Endometrial microvascular endothelial cells (primary cell): ENCODE data around the gene KCNAB2. TPM values are rescaled to one million over a fixed set of nuclear protein-coding genes. Genes with fewer than 3 reads are reported as not detected.

Source experiments
- in situ Hi-C: cut with HindIII; loops from 2 replicates; pipeline ENCODE4 v1.10.0; 2017; ENCODE audit warnings: low sequenced_read_pairs, low pct_unique_long_range_greater_than_20kb; ENCODE audit errors: inconsistent ontology term
- total RNA-seq: library from RNA; depleted of rRNA; stranded (reverse); fragments of >200 nt; gene quantifications from one replicate; pipeline ENCODE4 v1.2.3, GENCODE V29; 2015; ENCODE audit errors: inconsistent ontology term

KCNAB2 gene
- total RNA-seq, 1 donor from 2014 or later = 4.2 TPM

DNA sequence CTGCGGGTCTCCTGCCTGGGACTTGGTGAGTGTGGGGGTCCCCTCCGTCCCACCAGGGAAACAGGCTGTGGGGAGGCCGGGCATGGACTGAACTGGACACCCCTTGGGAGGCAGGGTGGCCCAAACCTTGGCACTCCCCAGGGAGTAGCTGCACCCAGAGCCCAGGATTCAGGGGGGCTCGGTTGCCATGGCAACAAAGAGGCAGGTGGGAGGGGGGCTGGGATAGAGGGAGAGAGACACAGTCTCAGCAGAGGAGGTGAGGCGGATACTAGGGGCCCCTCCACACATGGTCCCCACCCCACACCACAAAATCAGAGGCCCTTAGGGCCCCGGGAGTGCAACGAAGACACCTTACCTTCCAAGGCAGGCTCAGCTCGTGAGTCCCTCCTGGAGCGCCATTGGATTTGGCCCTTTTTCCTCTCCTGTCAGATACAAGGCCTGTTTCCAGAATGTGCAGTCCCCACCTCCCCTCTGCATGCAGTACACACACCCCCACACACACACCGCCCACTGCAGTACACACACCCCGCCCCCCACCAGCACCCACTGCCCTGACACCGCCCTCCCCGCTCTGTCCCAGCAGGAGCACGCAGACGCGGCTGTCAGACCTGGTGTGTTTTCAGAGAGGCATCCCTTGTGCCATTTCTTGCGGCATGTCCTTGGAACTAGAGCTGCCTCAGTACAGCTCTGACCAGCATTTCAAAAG lies 27.2 kb downstream of the KCNAB2 start:
- in situ Hi-C loops = loop anchor here (10.0 kb wide), 1 partner anchor 62 kb away; no protein-coding TSS in a partner anchor

DNA sequence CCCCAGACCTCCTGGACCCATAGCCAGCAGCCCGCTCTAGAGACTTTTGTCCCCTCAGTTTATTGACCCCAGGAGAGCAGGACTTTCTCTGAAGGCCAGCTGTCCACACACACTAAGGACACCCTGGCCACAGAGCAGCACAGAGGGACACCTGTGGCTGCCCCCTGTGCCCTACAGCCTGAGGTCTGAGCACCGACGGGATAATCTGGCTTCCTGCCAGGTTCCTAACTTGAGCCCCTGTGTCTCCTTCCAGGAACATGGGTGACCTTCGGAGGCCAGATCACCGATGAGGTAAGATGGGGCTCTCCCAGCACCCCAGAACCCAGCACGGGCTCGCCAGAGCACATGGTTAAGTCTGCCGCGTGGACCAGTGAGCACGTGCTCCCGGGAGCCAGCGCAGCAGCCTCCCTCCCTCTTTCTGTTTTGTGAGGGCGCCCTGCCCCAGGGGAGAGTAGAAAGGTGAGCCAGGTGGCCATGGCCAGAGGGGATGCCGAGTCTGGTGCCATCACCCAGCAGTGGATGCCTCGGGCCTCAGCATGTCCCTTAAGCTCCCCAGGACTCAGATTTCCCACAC lies 27.9 kb downstream of the KCNAB2 start:
- in situ Hi-C loops = loop anchor here (10.0 kb wide), 1 partner anchor 61 kb away; no protein-coding TSS in a partner anchor

DNA sequence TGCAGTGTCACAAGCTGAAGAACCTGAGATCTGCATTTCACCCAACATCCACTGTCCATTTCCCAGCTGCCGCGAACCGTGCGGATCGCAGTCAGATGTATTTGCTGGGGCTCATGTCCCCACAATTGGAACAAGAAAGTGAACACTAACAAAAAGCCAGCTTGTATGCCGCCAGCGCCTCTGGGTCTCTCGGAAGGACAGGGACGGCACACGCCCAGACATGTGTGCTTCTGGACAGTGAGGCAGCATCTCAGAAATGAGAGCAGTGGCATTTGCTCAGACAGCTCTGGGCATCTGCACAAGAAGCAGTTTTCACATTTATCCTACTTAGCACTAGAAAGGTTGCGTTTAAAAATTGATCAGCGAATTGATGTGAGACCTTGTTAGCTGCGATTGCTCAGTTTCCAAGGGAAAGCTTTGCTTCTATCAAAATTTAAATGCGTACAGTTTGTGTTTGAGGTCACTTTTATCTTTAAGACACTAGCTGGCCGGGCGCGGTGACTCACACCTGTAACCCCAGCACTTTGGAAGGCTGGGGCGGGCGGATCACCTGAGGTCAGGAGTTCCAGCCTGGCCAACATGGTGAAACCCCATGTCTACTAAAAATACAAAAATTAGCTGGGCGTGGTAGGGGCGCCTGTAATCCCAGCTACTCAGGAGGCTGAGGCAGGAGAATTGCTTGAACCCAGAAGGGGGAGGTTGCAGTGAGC lies 28.7 kb downstream of the KCNAB2 start:
- in situ Hi-C loops = loop anchor here (10.0 kb wide), 1 partner anchor 60 kb away; no protein-coding TSS in a partner anchor

DNA sequence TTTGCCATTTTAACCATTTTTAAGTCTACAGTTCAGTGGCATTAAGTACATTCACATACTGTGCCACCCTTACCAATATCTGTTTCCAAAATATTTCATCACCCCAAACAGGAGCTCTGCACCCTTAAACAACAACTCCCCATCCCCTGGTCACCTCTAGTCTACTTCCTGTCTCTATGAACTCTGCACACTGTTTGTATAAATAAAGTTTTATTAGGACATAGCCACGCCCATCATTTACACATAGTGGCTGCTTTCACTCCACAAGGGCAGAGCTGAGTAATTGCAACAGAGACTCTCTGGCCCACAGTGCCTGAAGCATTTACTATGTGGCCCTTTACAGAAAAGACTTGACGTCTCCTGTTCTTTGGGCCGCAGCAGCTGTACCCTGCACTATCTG lies 30.1 kb downstream of the KCNAB2 start:
- in situ Hi-C loops = loop anchor here (10.0 kb wide), 1 partner anchor 59 kb away; no protein-coding TSS in a partner anchor

DNA sequence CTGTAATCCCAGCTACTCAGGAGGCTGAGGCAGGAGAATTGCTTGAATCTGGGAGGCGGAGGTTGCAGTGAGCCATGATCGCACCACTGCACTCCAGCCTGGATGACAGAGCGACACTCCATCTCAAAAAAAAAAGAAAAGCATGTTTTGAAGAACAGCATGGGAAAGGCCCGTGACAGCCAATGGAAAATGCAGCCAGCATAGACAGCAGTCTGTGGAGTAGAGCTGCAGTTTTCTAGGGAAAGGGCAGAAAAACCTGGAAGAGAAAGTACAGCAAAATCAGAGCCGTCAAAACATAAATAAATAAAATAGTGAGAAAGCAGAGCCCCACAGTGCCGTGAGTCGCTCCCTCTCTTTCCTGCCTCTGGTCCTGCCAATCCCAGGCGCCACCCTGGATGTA lies 31.4 kb downstream of the KCNAB2 start:
- in situ Hi-C loops = loop anchor here (10.0 kb wide), 1 partner anchor 58 kb away; no protein-coding TSS in a partner anchor

DNA sequence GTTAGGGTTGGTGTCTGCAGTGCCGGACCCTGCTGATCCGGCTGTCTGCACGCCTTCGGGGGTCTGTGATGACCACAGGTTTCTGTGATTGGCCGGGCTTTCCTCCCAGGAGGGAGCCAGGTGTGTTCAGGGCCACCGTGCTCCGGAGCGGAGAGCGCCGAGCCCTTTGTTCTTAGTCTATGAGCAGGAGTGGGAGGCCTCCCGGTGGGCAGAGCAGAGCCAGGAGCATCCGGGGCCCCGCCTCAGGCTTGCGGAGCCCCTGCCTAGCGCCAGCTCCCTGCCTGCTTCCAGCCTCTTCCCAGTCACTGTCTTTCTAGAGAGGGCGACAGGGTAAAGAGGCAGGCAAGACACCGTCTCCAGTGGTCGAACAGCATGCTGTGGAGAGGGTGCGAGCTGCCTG lies 31.8 kb downstream of the KCNAB2 start:
- in situ Hi-C loops = loop anchor here (10.0 kb wide), 1 partner anchor 57 kb away; no protein-coding TSS in a partner anchor

DNA sequence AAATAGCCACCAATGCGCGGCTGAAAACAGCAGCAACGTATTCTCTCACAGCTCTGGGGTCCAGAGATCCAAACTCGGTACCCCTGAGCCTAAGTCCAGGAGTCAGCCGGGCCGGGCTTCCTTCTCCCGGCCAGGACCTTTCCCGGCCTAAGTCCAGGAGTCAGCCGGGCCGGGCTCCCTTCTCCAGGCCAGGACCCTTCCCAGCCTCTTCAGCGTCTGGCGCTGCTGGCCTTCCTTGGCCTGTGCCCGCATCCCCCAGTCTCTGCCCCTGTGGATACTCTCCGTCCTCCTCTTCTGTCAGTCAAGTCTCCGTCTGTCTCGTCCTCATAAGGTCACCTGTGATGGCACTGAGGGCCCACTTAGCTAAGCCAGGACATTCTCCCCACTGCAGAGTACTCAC lies 32.2 kb downstream of the KCNAB2 start:
- in situ Hi-C loops = loop anchor here (10.0 kb wide), 1 partner anchor 57 kb away; no protein-coding TSS in a partner anchor

DNA sequence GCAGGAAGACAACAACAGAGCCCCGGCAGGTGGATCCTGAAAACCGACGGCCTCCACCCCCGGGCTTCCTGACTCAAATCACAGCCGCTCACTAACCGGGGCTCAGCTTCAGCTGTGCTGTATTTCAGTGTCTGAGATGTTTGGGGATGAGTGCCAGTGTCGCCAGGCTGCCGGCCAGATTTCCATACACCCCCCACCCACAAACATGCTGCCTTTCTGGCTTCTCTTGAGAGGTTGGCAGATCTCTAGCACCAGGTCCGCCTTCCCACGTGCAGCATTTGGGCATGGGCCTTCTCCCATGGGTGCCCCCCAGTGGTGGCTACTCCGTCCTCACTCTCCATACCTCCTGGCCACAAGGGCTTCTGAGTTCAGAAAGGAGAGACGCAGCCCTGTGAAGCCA lies 34.8 kb downstream of the KCNAB2 start:
- in situ Hi-C loops = no loop called here

DNA sequence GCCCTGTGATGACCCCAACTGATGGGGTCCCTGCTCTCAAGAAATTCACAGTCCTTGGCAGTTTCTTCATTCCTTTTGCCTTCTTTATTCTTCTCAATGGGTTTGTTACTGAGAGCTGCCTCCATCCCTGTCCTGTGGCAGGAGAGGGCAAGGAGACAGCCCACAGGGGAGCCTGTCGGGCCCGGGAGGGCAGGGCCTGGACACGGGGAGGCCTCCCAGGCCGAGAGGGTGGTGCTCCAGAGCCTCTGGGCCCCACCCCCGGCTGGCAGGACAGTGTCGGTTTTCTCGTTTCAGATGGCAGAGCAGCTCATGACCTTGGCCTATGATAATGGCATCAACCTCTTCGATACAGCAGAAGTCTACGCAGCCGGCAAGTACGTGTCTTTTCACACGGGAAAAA lies 36.2 kb downstream of the KCNAB2 start:
- in situ Hi-C loops = no loop called here

DNA sequence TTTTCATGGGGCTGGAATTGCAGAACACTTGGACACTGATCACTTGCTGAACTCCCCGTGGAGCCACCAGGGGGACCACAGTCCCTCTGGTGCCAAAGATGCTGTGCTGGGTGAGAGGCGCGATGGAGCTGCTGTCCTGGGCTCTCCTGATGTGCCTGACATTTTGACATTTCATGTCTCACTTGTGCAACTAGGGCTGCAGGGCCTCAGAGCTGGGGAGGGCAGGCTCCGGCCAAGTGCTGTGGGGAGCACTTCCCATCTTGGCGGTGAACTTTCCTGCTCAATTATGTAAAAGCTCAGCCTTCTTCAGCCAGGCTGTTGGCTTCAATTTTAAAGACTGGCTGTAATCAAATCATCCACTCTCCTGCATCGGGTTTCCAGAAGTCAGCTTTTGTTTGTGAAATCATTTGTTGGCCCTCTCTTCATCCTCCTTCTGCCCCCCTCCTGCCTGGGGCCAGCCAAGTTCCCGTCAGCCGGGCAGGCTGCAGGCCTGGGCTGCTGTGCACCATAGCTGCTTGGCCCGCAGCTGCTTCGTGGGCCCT lies 36.8 kb downstream of the KCNAB2 start:
- in situ Hi-C loops = no loop called here

DNA sequence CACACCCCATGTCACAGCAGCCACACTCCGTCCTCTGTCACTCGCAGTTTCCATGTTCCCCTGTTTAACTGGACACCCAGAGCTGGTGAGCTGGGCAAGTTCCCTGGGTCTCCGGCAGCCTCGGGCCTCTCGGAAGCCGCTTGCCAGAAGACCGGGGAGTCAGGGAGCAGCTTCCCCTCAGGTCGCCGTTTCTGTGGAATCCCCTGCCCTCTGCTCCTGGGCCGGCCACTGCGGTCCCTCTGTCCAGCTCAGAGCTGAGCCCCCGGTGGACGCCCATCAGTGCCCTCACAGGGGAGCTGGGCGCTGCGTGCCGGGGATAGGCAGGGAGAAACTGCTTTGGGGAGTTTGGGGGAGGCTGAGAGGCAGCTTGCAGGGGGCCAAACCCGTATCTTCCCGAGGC lies 37.7 kb downstream of the KCNAB2 start:
- in situ Hi-C loops = no loop called here

DNA sequence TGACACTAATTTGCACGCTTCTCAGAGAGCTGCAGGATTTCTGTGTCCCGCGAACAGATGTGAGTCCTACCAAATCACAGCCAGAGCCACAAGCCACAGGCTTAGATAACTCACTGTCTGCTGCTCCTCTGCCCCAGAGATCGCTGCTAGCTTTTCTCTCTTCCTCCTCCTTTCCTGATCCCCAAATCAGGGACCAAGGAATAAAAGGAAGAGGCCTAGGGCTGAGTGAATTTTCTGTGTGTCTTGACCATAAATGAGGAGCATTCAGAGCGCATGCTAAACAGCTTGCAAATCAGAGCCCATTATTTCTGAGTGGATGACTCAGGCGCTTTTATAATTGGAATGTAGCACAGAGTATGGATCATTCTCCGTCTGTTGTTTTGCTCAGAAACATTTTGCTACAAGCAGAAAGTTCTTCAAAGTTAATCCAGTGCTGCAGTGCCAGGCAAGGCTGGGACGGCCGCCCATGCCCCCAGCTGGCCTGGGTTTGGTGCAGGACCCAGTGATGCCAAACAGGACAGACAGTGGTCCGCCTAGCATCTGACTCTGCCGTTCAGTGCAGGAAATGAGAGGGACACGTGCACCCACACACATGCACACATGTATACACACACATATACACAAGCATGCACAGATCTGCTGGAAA lies 38.2 kb downstream of the KCNAB2 start:
- in situ Hi-C loops = no loop called here

DNA sequence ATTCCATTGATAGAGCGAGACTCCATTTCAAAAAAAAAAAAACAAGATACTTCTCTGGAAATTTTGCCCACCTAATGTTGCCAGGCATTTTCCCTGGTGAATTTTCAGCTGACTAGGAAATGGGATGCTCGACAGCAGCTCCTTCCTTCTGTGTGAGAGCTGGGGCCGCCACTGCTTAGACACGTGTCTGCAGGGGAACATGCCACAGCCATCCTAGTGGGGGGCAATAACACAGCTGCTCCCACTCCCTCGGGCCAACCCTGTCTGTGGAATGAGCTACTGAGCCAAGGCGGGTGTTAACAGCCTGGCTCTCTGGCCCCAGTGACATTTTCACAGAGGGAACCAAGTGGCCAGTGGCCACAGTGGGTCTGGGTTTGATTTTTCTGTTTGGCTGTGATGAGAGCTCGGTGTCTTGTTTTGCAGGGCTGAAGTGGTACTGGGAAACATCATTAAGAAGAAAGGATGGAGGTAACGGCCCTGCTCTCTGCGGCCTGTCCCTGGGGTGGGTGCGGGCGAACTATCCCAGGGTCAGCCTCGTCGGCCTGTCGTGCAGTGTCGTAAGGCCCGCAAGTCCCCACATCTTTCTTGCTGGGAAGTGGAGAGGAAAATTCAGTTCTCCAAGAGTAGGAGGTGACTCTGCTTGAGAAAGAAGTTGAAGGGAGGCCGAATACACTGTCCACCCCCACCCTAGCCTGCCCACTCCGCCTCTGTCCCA lies 39.2 kb downstream of the KCNAB2 start:
- in situ Hi-C loops = no loop called here

DNA sequence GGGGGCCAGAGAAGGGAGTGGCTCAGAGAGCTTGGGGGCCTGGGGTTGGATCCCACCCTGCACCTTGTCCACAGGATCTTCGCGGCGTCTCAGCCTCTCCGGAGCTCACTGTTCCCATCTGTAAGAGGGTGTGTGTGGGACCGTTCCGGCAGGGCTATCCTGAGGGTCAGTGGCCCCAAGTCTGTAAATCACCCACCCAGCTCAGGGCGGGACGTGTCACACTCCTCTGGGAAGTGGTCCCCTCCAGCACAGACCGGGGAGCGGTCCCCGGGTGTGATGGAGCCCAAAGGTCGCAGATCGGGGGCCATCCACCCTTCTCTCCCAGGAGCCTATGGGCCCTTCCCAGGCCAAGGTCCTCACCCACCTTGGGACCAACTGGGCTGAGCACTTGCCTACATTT lies 40.0 kb downstream of the KCNAB2 start:
- in situ Hi-C loops = no loop called here

DNA sequence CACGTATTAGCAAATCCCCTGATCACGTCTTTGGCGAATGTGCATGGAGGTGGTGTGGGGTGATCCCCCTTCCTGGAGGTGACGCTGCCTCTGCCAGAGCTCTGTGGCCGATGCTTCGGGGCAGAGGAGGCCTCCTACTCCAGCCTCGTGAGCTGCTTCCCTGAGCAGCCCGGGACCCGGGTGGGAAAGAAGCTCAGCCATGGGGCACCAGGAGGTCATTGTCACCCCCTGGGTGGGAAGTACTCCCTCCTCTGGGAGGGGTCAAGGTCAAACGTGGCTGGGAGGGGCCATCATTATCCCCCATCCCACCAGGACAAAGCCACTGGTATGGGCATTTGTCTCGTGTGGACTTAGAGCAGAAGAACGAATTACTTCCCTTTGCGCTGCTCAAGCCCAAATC lies 40.7 kb downstream of the KCNAB2 start:
- in situ Hi-C loops = no loop called here

DNA sequence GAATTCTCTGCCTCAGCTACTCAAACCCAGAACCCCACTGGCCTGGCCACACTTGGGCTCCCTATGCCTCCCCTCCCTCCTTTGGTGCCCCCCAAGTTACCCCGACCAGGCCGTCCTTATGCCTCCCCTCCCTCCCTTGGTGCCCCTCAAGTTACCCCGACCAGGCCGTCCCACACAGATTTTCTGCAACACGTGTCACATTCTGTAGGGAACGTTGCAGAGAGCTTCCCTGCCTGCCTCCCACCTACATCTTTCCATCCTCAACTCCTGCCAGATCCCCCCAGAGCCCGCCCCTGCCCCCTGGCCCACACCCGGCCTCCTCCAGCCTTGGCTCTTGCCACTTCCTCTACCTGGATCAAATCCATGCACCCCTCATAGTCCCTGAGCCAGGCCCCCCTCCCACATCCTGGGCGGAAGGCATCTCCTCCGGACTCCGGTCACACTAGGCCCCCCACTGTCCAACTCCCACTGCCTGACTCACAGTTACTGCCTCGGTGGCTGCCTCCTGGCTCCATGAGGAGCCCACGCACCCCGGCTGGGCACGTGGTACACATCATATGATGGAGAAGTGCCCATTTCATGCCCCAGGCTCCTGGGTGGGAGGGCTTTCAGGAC lies 41.2 kb downstream of the KCNAB2 start:
- in situ Hi-C loops = no loop called here

DNA sequence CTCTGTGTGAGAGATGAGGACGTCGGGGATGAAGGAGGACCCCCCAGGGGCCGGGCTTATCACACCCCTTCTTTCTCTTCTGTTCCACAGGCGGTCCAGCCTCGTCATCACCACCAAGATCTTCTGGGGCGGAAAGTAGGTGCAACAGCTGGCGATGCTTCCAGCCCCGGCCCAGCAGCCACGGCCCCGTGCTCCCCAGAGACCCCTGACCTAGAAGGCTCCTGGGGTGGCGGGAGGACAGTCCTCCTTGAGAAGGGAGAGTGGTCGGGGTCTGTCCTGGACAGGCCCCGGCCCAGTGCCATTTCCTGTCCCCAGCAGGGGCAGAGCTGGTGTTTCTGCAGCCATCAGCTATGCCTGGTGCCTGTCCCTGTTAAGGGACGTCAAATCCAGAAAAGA lies 41.7 kb downstream of the KCNAB2 start:
- in situ Hi-C loops = no loop called here

DNA sequence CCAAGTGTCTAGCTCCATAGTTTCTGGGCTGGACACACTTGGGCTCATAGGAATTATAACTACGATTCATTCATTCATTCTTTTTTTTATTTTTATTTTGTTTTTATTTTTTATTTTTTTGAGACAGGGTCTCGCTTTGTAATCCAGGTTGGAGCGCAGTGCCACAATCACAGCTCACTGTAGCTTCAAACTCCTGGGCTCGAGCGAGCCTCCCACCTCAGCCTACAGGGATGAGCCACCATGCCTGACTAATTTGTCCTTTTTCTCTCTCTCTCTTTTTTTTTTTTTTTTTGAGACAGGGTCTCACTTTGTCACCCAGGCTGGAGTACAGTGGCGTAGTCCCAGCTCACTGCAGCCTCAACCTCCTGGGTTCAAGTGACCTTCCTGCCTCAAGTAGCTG lies 42.3 kb downstream of the KCNAB2 start:
- in situ Hi-C loops = no loop called here
